GM19023 (cell line): Measurements from ENCODE around the gene FBXL15.

Experiments
- ATAC-seq: cut with Tn5 transposase; IDR thresholded peaks from one replicate; pipeline ENCODE4 v1.9.1; 2021; ENCODE audit warnings: mild to moderate bottlenecking, moderate library complexity; ENCODE audit not compliant: unreplicated experiment

FBXL15 gene, protein sequence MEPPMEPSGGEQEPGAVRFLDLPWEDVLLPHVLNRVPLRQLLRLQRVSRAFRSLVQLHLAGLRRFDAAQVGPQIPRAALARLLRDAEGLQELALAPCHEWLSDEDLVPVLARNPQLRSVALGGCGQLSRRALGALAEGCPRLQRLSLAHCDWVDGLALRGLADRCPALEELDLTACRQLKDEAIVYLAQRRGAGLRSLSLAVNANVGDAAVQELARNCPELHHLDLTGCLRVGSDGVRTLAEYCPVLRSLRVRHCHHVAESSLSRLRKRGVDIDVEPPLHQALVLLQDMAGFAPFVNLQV

DNA sequence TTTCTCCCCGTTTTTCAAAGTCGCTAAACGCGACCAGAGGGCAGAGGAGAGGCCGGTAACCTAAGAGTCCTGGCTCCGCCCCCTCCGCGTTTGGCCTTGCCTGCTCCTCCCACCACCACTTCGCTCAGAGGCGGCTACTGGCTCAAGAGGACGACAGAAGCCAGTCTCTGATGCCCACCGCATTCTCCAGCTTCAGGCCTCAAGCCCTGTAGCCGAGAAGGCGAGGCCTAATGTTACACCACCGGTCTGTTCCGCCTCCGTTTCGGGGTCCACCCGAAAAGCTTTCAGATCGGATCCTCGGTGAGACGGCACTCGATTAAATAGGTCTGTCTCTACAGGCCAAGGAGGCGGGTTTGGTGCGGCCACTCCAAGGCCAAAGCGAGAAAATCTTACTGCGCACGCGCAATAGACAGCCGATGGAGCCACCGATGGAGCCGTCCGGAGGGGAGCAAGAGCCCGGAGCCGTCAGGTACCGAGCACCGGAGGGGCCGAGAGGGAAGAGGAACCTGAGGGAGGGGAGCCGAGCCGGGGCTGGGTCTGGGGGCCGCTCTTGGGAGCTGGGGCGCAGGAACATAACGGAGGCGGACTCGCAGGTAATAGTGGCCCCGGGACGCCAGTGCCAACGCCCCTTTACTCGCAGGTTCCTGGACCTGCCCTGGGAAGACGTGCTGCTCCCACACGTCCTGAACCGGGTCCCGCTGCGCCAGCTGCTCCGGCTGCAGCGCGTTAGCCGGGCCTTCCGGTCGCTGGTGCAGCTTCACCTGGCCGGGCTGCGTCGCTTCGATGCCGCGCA lies at the start of gene FBXL15:
TSS of gene FBXL15 (plus strand) at position 123 of the 793 bp plus-strand sequence. CDS start at position 417, 294 bp downstream.
- ATAC-seq, result peak; percentile 76

- no peak for ATAC-seq
Measured at GRCh38 chr10:102371295-102371694, 49.3 kb upstream of the FBXL15 start.

DNA sequence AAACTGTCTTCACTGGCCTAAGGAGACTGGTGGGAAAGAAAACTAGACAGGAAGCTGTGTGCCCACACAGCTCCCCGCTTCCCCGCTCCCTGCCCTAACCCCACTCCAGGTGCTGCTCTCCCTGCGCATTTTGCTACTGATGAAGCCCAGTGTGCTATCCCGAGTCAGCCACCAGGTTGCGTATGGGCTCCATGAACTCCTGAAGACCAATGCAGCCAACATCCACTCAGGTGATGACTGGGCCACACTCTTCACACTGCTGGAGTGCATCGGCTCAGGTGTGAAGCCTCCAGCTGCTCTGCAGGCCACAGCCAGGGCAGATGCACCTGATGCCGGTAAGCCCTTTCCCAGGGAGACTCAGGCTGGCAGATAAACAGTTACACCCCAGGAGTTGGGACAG lies 45.4 kb upstream of the FBXL15 start:
- no peak for ATAC-seq

GRCh38 chr10:102375867-102376266 lies 44.8 kb upstream of the FBXL15 start:
- no peak for ATAC-seq

DNA sequence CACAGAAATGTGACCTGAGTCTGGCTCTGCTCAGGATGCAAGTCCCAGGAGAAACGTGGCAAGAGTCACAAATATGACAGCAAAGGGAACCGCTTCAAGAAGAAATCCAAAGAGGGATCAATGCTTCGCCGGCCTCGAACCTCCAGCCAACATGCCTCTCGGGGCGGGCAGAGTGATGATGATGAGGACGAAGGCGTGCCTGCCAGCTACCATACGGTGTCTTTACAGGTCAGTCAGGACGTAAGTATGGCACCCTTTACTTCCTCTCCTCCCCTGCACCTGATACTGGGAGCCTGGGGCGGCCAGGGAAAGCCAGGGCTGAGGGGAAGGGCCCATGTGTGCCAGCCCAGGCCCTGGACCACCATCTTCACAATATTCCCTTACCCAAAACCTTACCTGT lies 43.7 kb upstream of the FBXL15 start:
- ATAC-seq, result no peak

- ATAC-seq, result no peak
Measured at GRCh38 chr10:102379383-102379782, 41.3 kb upstream of the FBXL15 start.

- no peak for ATAC-seq
Measured at GRCh38 chr10:102381983-102382382, 38.7 kb upstream of the FBXL15 start.

DNA sequence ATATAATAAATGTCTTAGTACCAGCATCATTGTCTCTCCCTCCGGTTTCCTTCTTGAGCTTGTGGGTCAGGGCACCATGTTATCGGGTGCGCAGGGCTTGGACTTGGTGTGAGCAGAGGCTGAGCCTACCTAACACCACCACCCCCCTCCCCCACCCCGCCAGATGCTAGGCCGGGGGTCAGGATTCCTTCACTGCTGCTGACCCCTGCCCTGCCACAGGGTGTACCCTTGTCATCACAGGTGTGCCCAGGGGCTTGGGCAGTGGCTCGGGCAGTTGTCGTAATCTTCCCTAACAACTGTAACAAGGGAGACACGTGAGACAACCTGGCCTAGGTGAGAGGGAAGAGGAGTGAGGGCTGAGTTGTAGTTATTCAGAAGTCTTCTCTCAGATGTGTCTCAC lies 37.8 kb upstream of the FBXL15 start:
- ATAC-seq, result no peak

DNA sequence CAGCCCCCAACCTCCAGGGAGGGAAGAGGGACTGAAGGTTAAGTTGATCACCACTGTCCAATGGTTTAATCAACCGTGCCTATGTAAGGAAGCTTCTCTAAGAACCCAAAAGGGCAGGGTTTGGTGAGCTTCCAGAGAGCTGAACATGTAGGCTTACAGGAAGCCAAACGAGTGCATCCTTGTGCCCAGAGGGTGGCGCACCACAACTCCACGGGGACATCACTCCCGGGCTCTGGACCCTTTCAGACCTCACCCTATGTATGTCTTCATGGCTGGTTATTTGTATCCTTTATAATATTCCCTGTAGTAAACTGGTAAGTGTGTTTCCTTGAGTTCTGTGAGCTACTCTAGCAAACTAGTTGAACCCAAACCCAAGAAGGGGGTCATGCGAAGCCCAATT lies 36.6 kb upstream of the FBXL15 start:
- no peak for ATAC-seq

GRCh38 chr10:102384606-102385429 lies 35.8 kb upstream of the FBXL15 start:
- ATAC-seq, result no peak

- ATAC-seq, result no peak
Measured at GRCh38 chr10:102389894-102390293, 30.7 kb upstream of the FBXL15 start.

GRCh38 chr10:102392306-102392705 lies 28.3 kb upstream of the FBXL15 start:
- ATAC-seq, result no peak

GRCh38 chr10:102393411-102394078 lies 27.1 kb upstream of the FBXL15 start:
- ATAC-seq, result no peak

GRCh38 chr10:102394079-102394800 lies 26.4 kb upstream of the FBXL15 start:
- peak; percentile 81 for ATAC-seq

DNA sequence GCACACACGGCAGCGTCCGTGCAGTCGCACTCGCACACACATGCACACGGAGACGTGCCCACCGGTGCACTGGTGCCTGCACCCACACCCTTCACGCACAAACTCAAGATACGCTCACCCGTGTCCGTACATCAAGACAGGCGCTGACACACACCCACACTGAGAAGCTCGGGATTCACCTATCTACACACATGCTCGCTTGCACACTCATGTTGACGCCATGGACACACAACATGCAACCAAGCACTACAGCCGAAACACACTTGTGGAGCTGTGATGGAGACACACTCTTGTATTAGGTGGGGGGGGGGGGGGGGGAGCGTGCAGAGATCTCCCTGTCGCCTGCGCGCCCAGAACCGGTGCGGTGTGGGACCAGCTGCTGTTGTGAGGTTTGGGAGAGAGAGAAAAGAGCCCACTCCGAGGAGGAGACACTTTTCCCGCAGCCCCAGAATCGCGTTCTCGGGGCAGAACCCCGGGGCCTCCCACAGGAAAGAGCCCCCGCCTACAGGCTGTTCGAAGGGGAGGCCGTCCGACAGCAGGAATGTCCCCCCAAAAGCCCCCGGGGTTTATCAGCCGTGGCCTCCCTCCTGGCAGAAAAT lies 25.7 kb upstream of the FBXL15 start:
- peak; percentile 1 for ATAC-seq

DNA sequence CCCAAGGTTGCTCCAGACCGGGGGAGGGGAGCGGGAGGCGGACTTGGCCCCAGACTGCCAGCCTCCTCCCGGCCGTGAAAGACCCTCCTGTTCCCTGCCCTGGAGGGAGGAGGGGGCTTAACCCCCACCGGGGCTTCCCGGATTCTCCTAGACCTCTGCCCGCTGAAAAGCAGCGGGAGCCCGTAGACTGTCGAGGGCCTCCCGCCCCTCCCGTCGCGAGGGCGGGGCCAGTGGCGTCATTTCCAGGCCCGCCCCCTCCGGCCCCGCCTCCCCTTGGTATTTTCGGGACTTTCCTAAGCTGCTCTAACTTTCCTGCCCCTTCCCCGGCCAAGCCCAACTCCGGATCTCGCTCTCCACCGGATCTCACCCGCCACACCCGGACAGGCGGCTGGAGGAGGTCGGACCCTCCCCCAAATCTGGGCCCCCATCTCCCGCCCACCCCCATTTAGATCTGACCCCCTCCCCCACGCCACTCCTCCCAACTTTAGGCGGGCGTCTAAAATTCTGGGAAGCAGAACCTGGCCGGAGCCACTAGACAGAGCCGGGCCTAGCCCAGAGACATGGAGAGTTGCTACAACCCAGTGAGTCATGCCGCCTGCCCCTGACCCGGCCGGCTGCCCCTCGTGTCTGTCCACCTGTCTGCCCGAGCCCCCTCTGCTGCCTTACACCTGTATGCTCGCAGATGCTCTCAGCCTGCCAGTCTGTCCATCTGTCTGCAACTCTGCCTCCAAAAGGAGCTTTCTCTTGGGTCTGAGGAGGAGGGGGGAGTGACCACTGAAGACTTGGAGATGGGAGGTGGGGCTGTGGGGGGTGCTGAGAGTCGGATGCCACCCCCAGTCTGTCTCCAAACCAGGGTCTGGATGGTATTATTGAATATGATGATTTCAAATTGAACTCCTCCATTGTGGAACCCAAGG lies 25.0 kb upstream of the FBXL15 start, which contains the start of gene NFKB2:
TSS of gene NFKB2 (plus strand) at position 306 of the 917 bp plus-strand sequence. CDS start at position 561, 255 bp downstream.
- peak; percentile 34 for ATAC-seq

DNA sequence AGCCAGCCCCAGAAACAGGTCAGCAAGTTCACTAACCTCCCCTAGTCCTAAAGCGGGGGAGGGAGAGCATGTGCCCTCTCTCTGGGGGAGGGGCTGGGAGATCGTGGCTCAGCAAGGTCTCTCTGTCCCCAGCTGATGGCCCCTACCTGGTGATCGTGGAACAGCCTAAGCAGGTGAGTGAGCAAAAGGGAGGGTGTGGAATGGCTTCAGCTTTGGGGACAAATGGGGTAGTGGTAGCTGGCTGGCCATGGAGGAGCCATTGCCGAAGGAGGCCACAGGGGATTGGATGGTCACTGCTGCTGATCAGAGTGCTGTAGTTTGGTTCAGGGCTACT lies 24.4 kb upstream of the FBXL15 start:
- ATAC-seq, result no peak

- no peak for ATAC-seq
Measured at GRCh38 chr10:102396730-102397151, 23.9 kb upstream of the FBXL15 start.
